H1 (cell line): Measurements from ENCODE around the gene RNGTT. TPM values are rescaled to one million over a fixed set of nuclear protein-coding genes. Genes with fewer than 3 reads are reported as not detected.

Experiments
- CTCF ChIA-PET: fragments of 300-600 bp; sonication (Branson Sonifier 250); formaldehyde crosslinking; loops from one replicate; lab custom pipeline; 2021; ENCODE audit not compliant: partially characterized antibody; lab: Charles Lee
- POLR2A ChIA-PET: fragments of 300-600 bp; sonication (Branson Sonifier 250); formaldehyde crosslinking; loops from one replicate; lab custom pipeline; 2021; ENCODE audit warnings: inconsistent platforms; ENCODE audit not compliant: partially characterized antibody; lab: Charles Lee
- DNase-seq, 2 experiments: peaks; one replicate each; pipeline versions ENCODE4 v3.0.0 to v3.0.0-alpha.2; 2010 to 2022; ENCODE audit warnings: low spot score in 2 of 2, low read depth in 1 of 2, mixed read lengths in 1 of 2
- FAIRE-seq: peaks from 2 replicates; lab custom pipeline; 2011; peaks lifted over from hg19 to GRCh38; lab: Jason Lieb, UNC
- H2AFZ ChIP-seq: 2 replicates; pipeline ENCODE4 v1.8.1; 2012; ENCODE audit warnings: low read length, inconsistent platforms
- H2AK5ac ChIP-seq: 2 replicates; pipeline ENCODE4 v1.6.1; 2013; ENCODE audit warnings: low read depth, low read length
- H2BK120ac ChIP-seq: replicated peaks from 2 replicates; pipeline ENCODE3; 2013; ENCODE audit warnings: low read depth, low read length, inconsistent platforms
- H2BK12ac ChIP-seq: 2 replicates; pipeline ENCODE4 v1.6.1; 2013; ENCODE audit warnings: low read depth, low read length
- H2BK15ac ChIP-seq: 2 replicates; pipeline ENCODE4 v1.6.1; 2013; ENCODE audit warnings: low read length
- H2BK20ac ChIP-seq: 2 replicates; pipeline ENCODE4 v1.6.1; 2013; ENCODE audit warnings: low read length
- H2BK5ac ChIP-seq: 2 replicates; pipeline ENCODE4 v1.6.1; 2013; ENCODE audit warnings: low read depth, low read length
- H3K14ac ChIP-seq: 2 replicates; pipeline ENCODE4 v1.6.1; 2013; ENCODE audit warnings: inconsistent platforms; ENCODE audit not compliant: insufficient read length
- H3K18ac ChIP-seq: 2 replicates; pipeline ENCODE4 v1.6.1; 2013; ENCODE audit warnings: low read length; ENCODE audit errors: extremely low read depth
- H3K23ac ChIP-seq: 2 replicates; pipeline ENCODE4 v1.6.1; 2013; ENCODE audit warnings: inconsistent platforms; ENCODE audit not compliant: insufficient read length
- H3K23me2 ChIP-seq: 2 replicates; pipeline ENCODE4 v1.6.1; 2013; ENCODE audit warnings: low read depth, low read length
- H3K27ac ChIP-seq: 2 replicates; pipeline ENCODE4 v1.6.1; 2011; ENCODE audit warnings: low read depth, low read length, inconsistent platforms
- H3K27me3 ChIP-seq, 4 experiments: replicated peaks in 1 of 4; 1 replicate in 1 of 4; 2 replicates in 3 of 4; pipeline versions ENCODE4 v1.6.1 to v1.8.1; 2011 to 2013; ENCODE audit warnings: low read length in 3 of 4, mild to moderate bottlenecking in 3 of 4, inconsistent platforms in 2 of 4, mixed read lengths in 2 of 4, moderate library complexity in 1 of 4; ENCODE audit not compliant: control insufficient read depth in 3 of 4, insufficient read depth in 3 of 4; ENCODE audit errors: extremely low read depth in 1 of 4
- H3K36me3 ChIP-seq, 4 experiments: 2 replicates each; pipeline versions ENCODE4 v1.6.1 to v1.8.1; 2011 to 2013; ENCODE audit warnings: mild to moderate bottlenecking in 4 of 4, low read length in 3 of 4, moderate library complexity in 2 of 4, control low read depth in 1 of 4, inconsistent platforms in 1 of 4; ENCODE audit not compliant: insufficient read depth in 4 of 4, control insufficient read depth in 2 of 4
- H3K4ac ChIP-seq: replicated peaks from 2 replicates; pipeline ENCODE3; 2013; ENCODE audit warnings: low read length, low read depth, mixed read lengths, inconsistent platforms; ENCODE audit not compliant: insufficient read length
- H3K4me1 ChIP-seq, 4 experiments: replicated peaks in 1 of 4; 1 replicate in 1 of 4; 2 replicates in 3 of 4; pipeline versions ENCODE4 v1.6.1 to v1.8.1; 2011 to 2013; ENCODE audit warnings: low read length in 3 of 4, inconsistent platforms in 2 of 4, mixed read lengths in 1 of 4; ENCODE audit not compliant: insufficient read depth in 4 of 4, control insufficient read depth in 3 of 4
- H3K4me2 ChIP-seq, 2 experiments: 2 replicates each; pipeline versions ENCODE4 v1.6.1 to v1.8.1; 2011 to 2013; ENCODE audit warnings: low read depth in 2 of 2, low read length in 2 of 2, control low read depth in 1 of 2, inconsistent platforms in 1 of 2, mild to moderate bottlenecking in 1 of 2; ENCODE audit not compliant: insufficient read depth in 1 of 2
- H3K4me3 ChIP-seq, 4 experiments: fragments of 200-600, 300-600 bp in 1 of 4; sonication (generic), shearing (Covaris generic), sonication (Bioruptor Twin) in 1 of 4; 2 replicates each; pipeline versions ENCODE4 v1.5.1 to v1.8.1; 2011 to 2016; ENCODE audit warnings: low read length in 4 of 4, low read depth in 3 of 4, control low read depth in 2 of 4, inconsistent platforms in 2 of 4, mild to moderate bottlenecking in 2 of 4, mixed read lengths in 1 of 4, moderate library complexity in 1 of 4; ENCODE audit not compliant: insufficient read depth in 2 of 4; ENCODE audit errors: extremely low read depth in 1 of 4
- H3K56ac ChIP-seq: replicated peaks from 2 replicates; pipeline ENCODE3; 2013; ENCODE audit warnings: low read depth, mild to moderate bottlenecking, mixed read lengths, low read length, inconsistent platforms; ENCODE audit not compliant: insufficient read length
- H3K79me1 ChIP-seq: 2 replicates; pipeline ENCODE4 v1.6.1; 2013; ENCODE audit warnings: low read depth, low read length, control low read depth
- H3K79me2 ChIP-seq, 2 experiments: 2 replicates each; pipeline versions ENCODE4 v1.6.1 to v1.8.1; 2012 to 2013; ENCODE audit warnings: low read length in 2 of 2, mild to moderate bottlenecking in 2 of 2, inconsistent platforms in 1 of 2; ENCODE audit not compliant: insufficient read depth in 2 of 2, control insufficient read depth in 1 of 2
- H3K9ac ChIP-seq, 4 experiments: replicated peaks in 1 of 4; 1 replicate in 1 of 4; 2 replicates in 3 of 4; pipeline versions ENCODE4 v1.6.1 to v1.8.1; 2011 to 2013; ENCODE audit warnings: low read depth in 3 of 4, low read length in 3 of 4, control low read depth in 2 of 4, mild to moderate bottlenecking in 2 of 4, moderate library complexity in 2 of 4, inconsistent platforms in 1 of 4; ENCODE audit errors: extremely low read depth in 1 of 4
- H3K9me3 ChIP-seq, 2 experiments: 2 replicates each; pipeline versions ENCODE4 v1.6.1 to v1.8.1; 2012 to 2013; ENCODE audit warnings: mild to moderate bottlenecking in 2 of 2, moderate library complexity in 2 of 2, control low read depth in 1 of 2, inconsistent platforms in 1 of 2, low read depth in 1 of 2, low read length in 1 of 2, mixed read lengths in 1 of 2; ENCODE audit not compliant: insufficient read depth in 2 of 2
- H4K20me1 ChIP-seq, 2 experiments: replicated peaks in 1 of 2; 2 replicates each; pipeline versions ENCODE3 to v1.8.1; 2011 to 2013; ENCODE audit warnings: inconsistent platforms in 2 of 2, low read length in 2 of 2, mild to moderate bottlenecking in 1 of 2; ENCODE audit not compliant: insufficient read depth in 2 of 2, control insufficient read depth in 1 of 2
- H4K5ac ChIP-seq: 2 replicates; pipeline ENCODE4 v1.6.1; 2013; ENCODE audit warnings: low read length, low read depth, mixed read lengths, inconsistent platforms; ENCODE audit not compliant: insufficient read length
- H4K8ac ChIP-seq: 2 replicates; pipeline ENCODE4 v1.8.0; 2013; ENCODE audit warnings: mild to moderate bottlenecking, moderate library complexity, low read length, inconsistent platforms; ENCODE audit not compliant: insufficient read depth; ENCODE audit errors: extremely low read depth
- H4K91ac ChIP-seq: replicated peaks from 2 replicates; pipeline ENCODE3; 2013; ENCODE audit warnings: low read length, mixed read lengths, inconsistent platforms; ENCODE audit not compliant: insufficient read length
- BCL11A ChIP-seq, 2 experiments: IDR thresholded peaks; one replicate each; pipeline ENCODE4 v1.6.1; 2011; ENCODE audit warnings: low read depth in 2 of 2, low read length in 2 of 2, mild to moderate bottlenecking in 2 of 2
- GABPA ChIP-seq: IDR thresholded peaks from 2 replicates; pipeline ENCODE4 v1.6.1; 2011; ENCODE audit warnings: mild to moderate bottlenecking, low read length, moderate library complexity, borderline replicate concordance; ENCODE audit not compliant: insufficient read depth
- WGBS, 2 experiments: shearing (Covaris generic) in 1 of 2; methylation state at CpG; one replicate each; pipeline versions ENCODE4 v1.1.6 to v1.1.7; 2013 to 2015; ENCODE audit warnings: low lambda C conversion rate in 2 of 2, mixed read lengths in 2 of 2, inconsistent platforms in 1 of 2, low coverage in 1 of 2, missing lambda C conversion rate in 1 of 2; ENCODE audit not compliant: insufficient replicate concordance in 2 of 2, insufficient coverage in 1 of 2, insufficient read length in 1 of 2; ENCODE audit errors: extremely low coverage in 1 of 2, missing lambda C conversion rate in 1 of 2; 5-methylcytosine and 5-hydroxymethylcytosine counted together
- polyA plus RNA-seq, 7 experiments: library from polyadenylated mRNA; depleted of rRNA in 3 of 7; stranded (reverse) in 5 of 7; unstranded in 2 of 7; fragments of >200 nt in 5 of 7; fragments of 200-250 nt in 2 of 7; gene quantifications; 1 replicate in 5 of 7; 2 replicates in 1 of 7; 4 replicates in 1 of 7; pipeline versions ENCODE4 v1.2.1 to v1.2.3, GENCODE V29; 2011 to 2013; ENCODE audit warnings: missing spikeins in 2 of 7, mixed read lengths in 2 of 7
- total RNA-seq: library from RNA; stranded (reverse); fragmentation: NEBNext Ultra II Directional; extraction: Animal tissue kit (Norgen Biotek cat#: 25700); gene quantifications from 2 replicates; pipeline ENCODE4 v1.2.1, GENCODE V29; 2021

RNGTT gene
- total and polyA plus RNA-seq, 2 of the 8 experiments (the other 6 are each of a cell fraction or from before 2014, with no cell fraction given): 3.6 to 21.2 TPM

DNA sequence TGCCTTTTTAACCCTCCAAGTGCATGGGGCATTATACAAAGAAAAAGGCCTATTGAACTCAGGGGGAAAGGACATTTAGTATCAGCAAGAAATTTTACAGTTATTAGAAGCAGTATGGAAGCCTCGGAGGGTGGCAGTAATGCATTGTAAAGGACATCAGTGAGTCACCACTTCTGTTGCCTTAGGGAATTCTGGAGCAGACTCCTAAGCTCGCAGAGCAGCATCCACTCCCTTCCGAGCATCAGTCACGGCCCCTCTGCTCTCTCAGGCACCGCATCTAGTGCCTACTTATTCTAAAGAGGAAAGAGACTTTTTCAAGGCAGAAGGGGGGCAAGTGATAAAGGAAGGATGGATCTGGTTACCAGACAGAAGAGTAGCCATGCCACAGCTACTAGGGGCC is 296.5 kb downstream of the RNGTT start:
- Histone ChIP-seq H3K27me3 (no peaks in the 10 kb centered on the region), H2AFZ (no peak overlapping the region), H2BK15ac (no peak overlapping the region), H2BK12ac (no peak overlapping the region), H3K36me3 (peaks cover 0 to 7% (median 0%) of the 10 kb centered on the region in 4 experiments; a peak in 3 of 8 replicates), H3K14ac (no peak overlapping the region), H3K79me2 (no peaks in the 10 kb centered on the region), H2AK5ac (no peak overlapping the region), H3K18ac (no peak overlapping the region), H3K4me3 (no peak overlapping the region), H3K56ac (no peak overlapping the region), H2BK120ac (no peak overlapping the region), H3K9ac (no peak overlapping the region), H4K91ac (no peak overlapping the region), H3K4me2 (no peak overlapping the region), H3K4me1 (no peaks in the 10 kb centered on the region), H3K79me1 (no peaks in the 10 kb centered on the region), H2BK20ac (no peak overlapping the region), H3K4ac (no peak overlapping the region), H4K8ac (no peak overlapping the region), H3K23me2 (no peaks in the 10 kb centered on the region), H4K20me1 (no peaks in the 10 kb centered on the region), H3K23ac (no peak overlapping the region), H3K27ac (no peak overlapping the region), H2BK5ac (no peak overlapping the region), H4K5ac (no peak overlapping the region), H3K9me3 (peaks cover 25 to 34% of the 10 kb centered on the region in 2 experiments)
- POLR2A ChIA-PET: no interaction called here
- WGBS, 2 experiments: 100% methylated on average over 5 of the region's 5 CpGs; no CpG with 5 or more reads in 1 of the 2 experiments
- TF ChIP-seq BCL11A (IDR thresholded peaks at IDR 0.05; ENCODE audit: low read depth in 2 of 2, low read length in 2 of 2) (no peak), GABPA (no peak)
- no peak for FAIRE-seq
- CTCF ChIA-PET: no interaction called here
- DNase-seq: no peak
